ENCODE data around the gene FDX2. TPM values are rescaled to one million over a fixed set of nuclear protein-coding genes. Genes with fewer than 3 reads are reported as not detected.

Gene FDX2
- total RNA-seq, 2 experiments from 2014 or later: 9.9 to 12.2 TPM

Other genes starting within 250 kb of the FDX2 start
- gene SHFL, start 229.7 kb downstream of the FDX2 start, total RNA-seq: 10 to 100 TPM; 53.5 to 62.9 TPM
- 10 to 100 TPM; 11.8 to 12.4 TPM for gene ANGPTL6, start 213.3 kb downstream of the FDX2 start, total RNA-seq
- 100 to 1,000 TPM in 1 of 2 experiments, 10 to 100 TPM in 1; 99.2 to 107 TPM for gene PPAN, start 209.7 kb downstream of the FDX2 start, total RNA-seq
- gene P2RY11, start 204.3 kb downstream of the FDX2 start, total RNA-seq: 10 to 100 TPM; 28.4 to 29.6 TPM
- gene EIF3G, start 196.1 kb downstream of the FDX2 start, total RNA-seq: 100 to 1,000 TPM; 218 to 245 TPM
- 100 to 1,000 TPM; 356 to 357 TPM for gene DNMT1, start 121.1 kb downstream of the FDX2 start, total RNA-seq
- 1 to 10 TPM; 9.4 to 9.8 TPM for gene S1PR2, start 84.7 kb downstream of the FDX2 start, total RNA-seq
- 100 to 1,000 TPM; 106 to 115 TPM for gene MRPL4, start 63.8 kb downstream of the FDX2 start, total RNA-seq
- 10 to 100 TPM; 45.2 to 46.4 TPM for gene ICAM1, start 44.9 kb downstream of the FDX2 start, total RNA-seq
- under 1 TPM; 0.34 to 0.59 TPM for gene ICAM4, start 29.1 kb downstream of the FDX2 start, total RNA-seq
- 1 to 10 TPM; 1.1 to 1.3 TPM for gene ICAM5, start 26.1 kb downstream of the FDX2 start, total RNA-seq
- 1 to 10 TPM in 1 of 2 experiments, under 1 TPM in 1; 0.85 to 2.0 TPM for gene ZGLP1, start 6.2 kb downstream of the FDX2 start, total RNA-seq
- gene RAVER1, start 17.5 kb upstream of the FDX2 start, total RNA-seq: 10 to 100 TPM; 81.5 to 85.0 TPM
- gene ICAM3, start 23.6 kb upstream of the FDX2 start, total RNA-seq: 100 to 1,000 TPM; 125 to 132 TPM
- gene TYK2, start 64.6 kb upstream of the FDX2 start, total RNA-seq: 100 to 1,000 TPM; 168 to 186 TPM
- 100 to 1,000 TPM; 189 to 207 TPM for gene CDC37, start 87.5 kb upstream of the FDX2 start, total RNA-seq
- 10 to 100 TPM; 15.7 to 17.5 TPM for gene PDE4A, start 104.5 kb upstream of the FDX2 start, total RNA-seq
- 10 to 100 TPM; 68.0 to 71.0 TPM for gene KEAP1, start 187.3 kb upstream of the FDX2 start, total RNA-seq
- under 1 TPM; 0.12 to 0.40 TPM for gene S1PR5, start 201.4 kb upstream of the FDX2 start, total RNA-seq
- gene ATG4D, start 227.9 kb upstream of the FDX2 start, total RNA-seq: 10 to 100 TPM; 23.8 to 26.7 TPM
- gene KRI1, start 250.0 kb upstream of the FDX2 start, total RNA-seq: 10 to 100 TPM; 46.2 to 52.3 TPM